Vagina (tissue), 2 donors: ENCODE data around the gene TIGAR. TPM values are rescaled to one million over a fixed set of nuclear protein-coding genes. Genes with fewer than 3 reads are reported as not detected.

Source experiments
- DNase-seq, 2 donors: peaks; one replicate each; pipeline ENCODE4 v3.0.0-alpha.2; 2017; ENCODE audit errors: extremely low spot score in 2 of 2
- H3K27ac ChIP-seq: fragments of 200-600 bp; sonication (generic); one replicate; pipeline ENCODE4 v1.5.1; 2019
- H3K27me3 ChIP-seq: fragments of 200-600 bp; sonication (generic); one replicate; pipeline ENCODE4 v1.5.1; 2019
- H3K36me3 ChIP-seq, 2 donors: fragments of 200-600 bp; sonication (generic); one replicate each; pipeline ENCODE4 v1.5.1; 2017 to 2019
- H3K4me1 ChIP-seq: fragments of 200-600 bp; sonication (generic); one replicate; pipeline ENCODE4 v1.5.1; 2019
- H3K4me3 ChIP-seq, 2 donors: fragments of 200-600 bp; sonication (generic); 1 replicate in 1 of 2; 2 replicates in 1 of 2; pipeline ENCODE4 v1.5.1; 2016 to 2019
- H3K9me3 ChIP-seq: fragments of 200-600 bp; sonication (generic); one replicate; pipeline ENCODE4 v1.5.1; 2019
- POLR2A ChIP-seq, 2 donors: fragments of 450-650 bp; IDR thresholded peaks; one replicate each; pipeline ENCODE4 v1.6.1; 2017; ENCODE audit warnings: antibody characterized with exemption in 2 of 2, mild to moderate bottlenecking in 2 of 2, moderate library complexity in 2 of 2
- POLR2AphosphoS5 ChIP-seq, 2 donors: sonication (generic); formaldehyde crosslinking; IDR thresholded peaks; one replicate each; pipeline ENCODE4 v1.9.0; 2017; ENCODE audit warnings: antibody characterized with exemption in 2 of 2, mild to moderate bottlenecking in 2 of 2, low read depth in 1 of 2; ENCODE audit not compliant: insufficient read depth in 1 of 2
- intact Hi-C: fragments of 100-400 bp; cut with DNase I; formaldehyde crosslinking; loops from one replicate; pipeline ENCODE4 v1.15.1; 2023
- total RNA-seq: library from RNA; depleted of rRNA; stranded (reverse); fragments of >200 nt; gene quantifications from one replicate; pipeline ENCODE4 v1.2.3, GENCODE V29; 2016
- TF ChIP-seq, protein P1 (sequence below), 3 experiments: fragments of 450-650 bp in 2 of 3; fragments of 200-600 bp in 1 of 3; sonication (generic) in 1 of 3; IDR thresholded peaks; one replicate each; pipeline ENCODE4 v1.5.1; 2017 to 2019; ENCODE audit warnings: antibody characterized with exemption in 3 of 3, mild to moderate bottlenecking in 2 of 3, moderate library complexity in 2 of 3

The TIGAR gene
- total RNA-seq, 1 donor from 2014 or later: 0.98 TPM

- no peak for DNase-seq
- Histone ChIP-seq H3K27me3 (no peaks in the 10 kb centered on the region), H3K27ac (peak overlapping the region; percentile 63), H3K4me1 (peaks cover 16% of the 10 kb centered on the region), H3K9me3 (no peaks in the 10 kb centered on the region), H3K36me3 (no peaks in the 10 kb centered on the region), H3K4me3 (peak overlapping the region; percentile 75 to 84)
- intact Hi-C loops: no loop called here
- TF ChIP-seq POLR2AphosphoS5 (IDR thresholded peaks at IDR 0.05; ENCODE audit: insufficient read depth in 1 of 2, low read depth in 1 of 2): no peak
- TF ChIP-seq, protein P1, sequence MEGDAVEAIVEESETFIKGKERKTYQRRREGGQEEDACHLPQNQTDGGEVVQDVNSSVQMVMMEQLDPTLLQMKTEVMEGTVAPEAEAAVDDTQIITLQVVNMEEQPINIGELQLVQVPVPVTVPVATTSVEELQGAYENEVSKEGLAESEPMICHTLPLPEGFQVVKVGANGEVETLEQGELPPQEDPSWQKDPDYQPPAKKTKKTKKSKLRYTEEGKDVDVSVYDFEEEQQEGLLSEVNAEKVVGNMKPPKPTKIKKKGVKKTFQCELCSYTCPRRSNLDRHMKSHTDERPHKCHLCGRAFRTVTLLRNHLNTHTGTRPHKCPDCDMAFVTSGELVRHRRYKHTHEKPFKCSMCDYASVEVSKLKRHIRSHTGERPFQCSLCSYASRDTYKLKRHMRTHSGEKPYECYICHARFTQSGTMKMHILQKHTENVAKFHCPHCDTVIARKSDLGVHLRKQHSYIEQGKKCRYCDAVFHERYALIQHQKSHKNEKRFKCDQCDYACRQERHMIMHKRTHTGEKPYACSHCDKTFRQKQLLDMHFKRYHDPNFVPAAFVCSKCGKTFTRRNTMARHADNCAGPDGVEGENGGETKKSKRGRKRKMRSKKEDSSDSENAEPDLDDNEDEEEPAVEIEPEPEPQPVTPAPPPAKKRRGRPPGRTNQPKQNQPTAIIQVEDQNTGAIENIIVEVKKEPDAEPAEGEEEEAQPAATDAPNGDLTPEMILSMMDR (IDR thresholded peaks at IDR 0.05): no peak
- no peak for TF ChIP-seq POLR2A (IDR thresholded peaks at IDR 0.05)
Observed at GRCh38 chr12:4320497-4320852, 538 bp upstream of the TIGAR start.

DNA sequence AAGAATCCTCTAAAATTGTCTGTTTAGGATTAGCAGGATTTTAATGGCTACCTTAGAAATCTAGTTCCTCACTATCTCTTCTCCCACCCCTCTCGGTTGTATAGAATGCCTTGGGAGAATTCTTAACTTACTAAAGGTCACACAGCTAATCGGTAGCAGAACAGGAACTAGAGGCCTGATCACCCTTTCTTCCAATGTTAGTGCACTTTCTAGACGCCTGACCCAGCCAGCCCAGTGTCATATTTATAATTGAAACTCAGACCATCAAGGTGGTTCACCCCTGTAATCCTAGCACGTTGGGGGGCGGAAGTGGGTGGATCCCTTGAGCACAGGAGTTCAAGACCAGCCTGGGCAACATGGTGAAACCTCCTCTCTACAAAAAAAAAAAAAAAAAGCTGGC is 1.7 kb downstream of the TIGAR start:
- intact Hi-C loops: loop anchor here (1.0 kb wide), 1 partner anchor 30 kb away; no protein-coding TSS in a partner anchor
- Histone ChIP-seq H3K9me3 (no peaks in the 10 kb centered on the region), H3K4me3 (no peak overlapping the region), H3K27ac (no peak overlapping the region), H3K4me1 (peaks cover 16% of the 10 kb centered on the region), H3K36me3 (no peaks in the 10 kb centered on the region), H3K27me3 (no peaks in the 10 kb centered on the region)
- no peak for TF ChIP-seq POLR2A (IDR thresholded peaks at IDR 0.05)
- TF ChIP-seq POLR2AphosphoS5 (IDR thresholded peaks at IDR 0.05; ENCODE audit: insufficient read depth in 1 of 2, low read depth in 1 of 2): no peak
- TF ChIP-seq, protein P1 (IDR thresholded peaks at IDR 0.05): no peak
- no peak for DNase-seq

GRCh38 chr12:4323396-4323795 is 2.4 kb downstream of the TIGAR start:
- Histone ChIP-seq H3K27me3 (no peaks in the 10 kb centered on the region), H3K4me3 (no peak overlapping the region), H3K36me3 (no peaks in the 10 kb centered on the region), H3K9me3 (no peaks in the 10 kb centered on the region), H3K4me1 (peaks cover 16% of the 10 kb centered on the region), H3K27ac (no peak overlapping the region)
- intact Hi-C loops: no loop called here
- DNase-seq: no peak
- TF ChIP-seq POLR2AphosphoS5 (IDR thresholded peaks at IDR 0.05; ENCODE audit: insufficient read depth in 1 of 2, low read depth in 1 of 2) (no peak), POLR2A (IDR thresholded peaks at IDR 0.05) (no peak)
- TF ChIP-seq, protein P1 (IDR thresholded peaks at IDR 0.05): no peak

- no peak for DNase-seq
- TF ChIP-seq POLR2A (IDR thresholded peaks at IDR 0.05) (no peak), POLR2AphosphoS5 (IDR thresholded peaks at IDR 0.05; ENCODE audit: insufficient read depth in 1 of 2, low read depth in 1 of 2) (no peak)
- TF ChIP-seq, protein P1 (IDR thresholded peaks at IDR 0.05): no peak
- peaks cover 16% of the 10 kb centered on the region for H3K4me1 ChIP-seq
- no peaks in the 10 kb centered on the region for H3K9me3 ChIP-seq
- intact Hi-C loops: no loop called here
- no peaks in the 10 kb centered on the region for H3K27me3 ChIP-seq
- H3K36me3 ChIP-seq: no peaks in the 10 kb centered on the region
- no peak overlapping the region for H3K4me3 ChIP-seq
- H3K27ac ChIP-seq: no peak overlapping the region
Observed at GRCh38 chr12:4324366-4324765, 3.4 kb downstream of the TIGAR start.

GRCh38 chr12:4325966-4326365 is 5.0 kb downstream of the TIGAR start:
- no peaks in the 10 kb centered on the region for H3K36me3 ChIP-seq
- no peak for TF ChIP-seq POLR2A (IDR thresholded peaks at IDR 0.05)
- no peak for TF ChIP-seq POLR2AphosphoS5 (IDR thresholded peaks at IDR 0.05; ENCODE audit: insufficient read depth in 1 of 2, low read depth in 1 of 2)
- TF ChIP-seq, protein P1 (IDR thresholded peaks at IDR 0.05): no peak
- DNase-seq: no peak
- intact Hi-C loops: no loop called here
- H3K27me3 ChIP-seq: no peaks in the 10 kb centered on the region
- H3K27ac ChIP-seq: no peak overlapping the region
- H3K9me3 ChIP-seq: no peaks in the 10 kb centered on the region
- H3K4me3 ChIP-seq: no peak overlapping the region
- peaks cover 10% of the 10 kb centered on the region for H3K4me1 ChIP-seq
